NCI-H2196 (cell line): Measurements from ENCODE around the gene RALGDS.

Source experiments
- DNase-seq: peaks from one replicate; lab custom pipeline; 2025; ENCODE audit not compliant: unreplicated experiment; lab: John Stamatoyannopoulos, UW

RALGDS gene

DNA sequence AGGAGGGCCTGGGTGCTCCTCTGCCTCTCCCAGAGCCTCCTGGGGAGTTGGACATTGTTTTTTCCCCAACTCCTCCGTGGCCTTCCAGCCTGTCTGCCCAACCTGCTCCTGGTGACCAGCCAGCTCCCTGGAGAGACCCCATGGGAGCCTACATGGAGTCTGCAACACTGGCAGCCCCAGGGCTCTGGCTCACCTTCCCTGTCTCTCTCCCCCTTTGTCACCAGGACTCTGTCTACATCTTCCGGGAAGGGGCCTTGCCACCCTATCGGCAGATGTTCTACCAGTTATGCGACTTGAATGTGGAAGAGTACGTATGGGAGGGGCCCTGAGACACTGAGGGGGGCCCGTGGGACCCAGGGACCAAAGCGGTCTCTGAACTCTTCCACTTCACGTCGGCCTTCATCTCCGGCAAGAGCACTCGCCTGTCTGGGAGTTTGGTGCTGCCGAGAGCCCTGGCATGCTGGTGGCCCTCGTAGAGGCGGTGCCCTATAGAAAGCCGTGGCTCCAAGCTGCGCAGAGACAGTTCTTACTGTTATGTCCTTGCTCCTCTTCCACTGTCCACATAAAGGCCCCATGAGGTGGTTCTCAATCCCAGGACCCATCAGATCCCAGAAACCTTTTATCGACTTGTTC is 65.1 kb downstream of the RALGDS start:
- DNase-seq, result no peak

DNA sequence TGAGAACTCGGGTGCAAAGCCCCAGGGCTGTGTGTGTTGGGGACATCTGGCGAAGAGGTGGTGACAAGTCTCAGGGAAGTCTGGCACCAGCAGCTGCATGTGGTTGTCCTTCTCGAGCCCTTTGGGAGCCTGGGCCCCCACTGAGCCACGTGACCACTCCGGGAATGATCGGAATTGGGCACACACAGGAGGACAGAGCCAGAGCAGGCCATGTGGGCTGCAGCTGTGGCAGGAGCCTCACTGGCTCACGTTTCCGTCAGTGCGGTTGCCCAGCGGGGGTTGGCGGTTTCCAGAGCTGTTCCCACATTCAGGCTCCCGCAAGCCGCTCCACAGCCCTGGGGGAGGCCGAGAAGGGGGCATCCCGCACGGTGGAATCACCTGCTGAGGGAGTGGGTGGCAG is 66.1 kb downstream of the RALGDS start:
- DNase-seq, result no peak

DNA sequence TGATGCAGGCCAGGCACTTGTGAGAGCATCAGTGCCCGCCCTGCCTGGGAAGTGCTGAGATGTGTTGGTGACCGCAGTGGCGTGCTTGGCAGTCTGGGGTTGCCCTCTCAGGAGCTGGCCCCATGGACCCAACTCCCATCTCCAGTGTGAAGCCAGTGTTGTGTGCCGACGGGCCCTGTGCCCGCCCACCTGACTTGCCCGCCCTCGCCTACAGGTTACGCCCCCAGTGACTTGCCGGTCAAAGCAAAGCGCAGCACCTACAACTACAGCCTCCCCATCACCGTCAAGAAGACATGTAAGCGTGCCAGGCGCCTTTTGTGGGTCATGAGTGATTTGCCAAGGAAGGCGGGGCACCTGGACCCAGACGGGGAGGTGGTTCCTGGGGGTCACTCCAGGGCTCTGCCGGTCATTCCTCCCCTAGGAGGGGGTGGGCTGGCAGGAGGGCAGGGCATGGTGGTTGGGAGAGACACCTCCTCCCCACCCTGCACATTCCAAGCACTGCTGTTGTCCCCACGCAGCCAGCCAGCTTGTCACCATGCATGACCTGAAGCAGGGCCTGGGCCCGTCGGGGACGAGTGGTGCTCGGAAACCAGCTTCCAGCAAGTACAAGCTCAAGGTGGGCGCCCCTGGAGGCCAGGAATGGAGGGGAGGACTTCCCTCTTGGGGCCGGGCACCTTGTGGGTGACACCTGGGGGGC is 66.7 kb downstream of the RALGDS start:
- no peak for DNase-seq

DNA sequence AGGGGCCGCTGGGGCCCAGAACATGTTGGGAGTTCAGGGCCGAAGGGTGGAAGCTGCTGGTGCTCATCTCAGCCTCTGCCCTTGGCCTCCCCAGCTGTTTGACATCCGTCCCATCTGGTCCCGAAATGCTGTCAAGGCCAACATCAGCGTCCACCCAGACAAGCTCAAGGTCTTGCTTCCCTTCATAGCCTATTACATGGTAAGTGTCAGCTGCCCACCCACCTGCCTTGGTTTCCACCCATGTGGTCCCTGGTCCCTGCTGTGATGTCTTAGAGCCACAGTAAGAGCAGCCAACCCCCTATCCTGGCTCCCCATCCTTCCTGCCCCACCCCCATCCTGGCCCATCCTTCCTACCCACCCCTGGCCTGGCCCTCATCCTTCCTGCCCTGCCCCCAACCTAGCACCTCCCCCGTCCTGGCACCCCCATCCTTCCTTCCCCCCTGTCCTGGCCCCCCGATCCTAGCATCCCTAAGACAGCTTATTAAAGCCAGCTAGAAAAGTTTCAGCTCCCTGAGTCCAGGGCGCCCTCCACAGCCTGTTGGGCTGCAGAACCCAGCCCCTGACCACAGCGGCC is 69.0 kb downstream of the RALGDS start:
- DNase-seq, result no peak

DNA sequence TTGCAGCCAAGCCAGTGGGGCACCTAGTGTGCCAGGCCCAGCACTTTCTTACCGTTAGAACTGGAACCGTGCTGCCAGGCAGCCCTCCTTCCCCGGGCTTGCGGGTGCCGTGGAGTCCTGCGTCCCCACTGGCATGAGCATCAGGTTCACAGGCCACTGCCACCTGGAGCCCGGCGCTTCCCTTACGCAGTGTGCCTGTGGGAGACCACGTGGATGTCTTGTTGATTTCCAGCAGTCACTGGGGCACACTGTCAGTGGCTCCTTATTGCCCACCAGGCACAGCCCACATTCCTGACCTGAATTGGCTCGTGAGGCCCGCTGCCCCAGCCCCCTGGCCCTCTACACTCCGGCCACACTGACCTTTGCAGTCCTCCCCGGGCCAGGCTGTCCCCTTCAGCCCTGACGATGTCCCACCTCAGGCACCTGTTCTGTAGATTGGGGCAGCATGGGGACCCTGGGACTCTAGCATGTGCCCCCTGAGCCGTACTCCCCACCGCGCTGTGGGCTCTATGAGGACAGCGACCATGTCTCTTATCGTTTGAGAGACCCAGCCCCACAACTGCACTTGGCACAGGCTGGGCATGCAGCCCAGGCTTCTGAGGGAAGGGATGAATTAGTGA is 69.6 kb downstream of the RALGDS start:
- DNase-seq, result no peak

DNA sequence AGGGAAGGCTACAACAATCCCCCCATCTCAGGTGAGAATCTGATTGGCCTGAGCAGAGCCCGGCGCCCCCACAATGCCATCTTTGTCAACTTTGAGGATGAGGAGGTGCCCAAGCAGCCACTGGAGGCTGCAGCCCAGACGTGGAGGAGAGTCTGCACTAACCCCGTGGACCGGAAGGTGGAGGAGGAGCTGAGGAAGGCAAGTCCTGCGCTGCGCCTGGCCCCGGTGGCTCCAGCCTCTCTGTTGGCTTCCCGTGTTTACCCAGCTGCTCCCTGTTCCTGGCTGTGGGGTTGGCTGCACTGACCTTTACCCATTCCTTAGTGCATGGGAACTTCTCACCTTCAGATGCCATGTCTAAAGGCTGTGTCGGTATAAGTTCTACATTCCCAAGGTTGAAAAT is 70.3 kb downstream of the RALGDS start:
- peak; percentile 28 for DNase-seq

DNA sequence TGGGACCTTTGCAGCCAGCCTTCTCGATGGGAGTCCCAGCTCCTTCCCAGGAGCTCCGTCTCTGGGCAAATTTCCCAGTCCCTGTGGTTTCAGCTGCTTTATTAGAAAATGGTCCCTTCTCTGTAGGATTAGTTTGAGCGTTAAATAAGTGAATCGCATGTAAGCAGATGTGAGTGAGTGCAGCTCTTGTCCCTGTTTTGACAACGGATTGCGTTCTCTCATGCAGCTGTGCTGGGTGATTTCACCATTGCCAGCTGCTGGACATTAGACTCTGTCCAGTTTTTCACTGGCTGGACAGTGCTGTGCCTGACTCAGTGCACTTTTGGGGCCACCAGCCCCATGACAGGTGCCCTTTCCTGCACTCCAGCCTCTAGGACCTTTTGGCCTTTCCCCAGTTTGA is 70.9 kb downstream of the RALGDS start:
- peak; percentile 49 for DNase-seq

DNA sequence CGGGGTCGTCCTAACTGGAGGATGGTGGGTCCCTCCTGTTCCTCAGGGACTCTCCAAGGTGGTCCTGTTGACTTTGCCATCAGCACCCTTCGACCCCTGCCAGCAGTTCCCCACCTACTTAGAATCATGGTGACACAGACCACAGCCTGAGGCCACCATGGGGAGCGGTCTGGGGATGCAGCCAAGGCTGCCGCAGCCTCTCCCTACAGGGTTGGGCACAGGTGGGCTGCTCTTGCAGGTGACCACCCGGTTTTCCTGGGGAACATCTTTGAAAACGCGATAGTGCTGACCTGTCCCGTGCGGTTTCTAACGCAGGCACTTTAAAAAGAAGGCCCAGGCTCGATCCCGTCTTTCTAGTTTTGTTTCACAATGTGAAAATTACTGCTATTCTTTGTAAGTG is 72.0 kb downstream of the RALGDS start:
- DNase-seq, result no peak

DNA sequence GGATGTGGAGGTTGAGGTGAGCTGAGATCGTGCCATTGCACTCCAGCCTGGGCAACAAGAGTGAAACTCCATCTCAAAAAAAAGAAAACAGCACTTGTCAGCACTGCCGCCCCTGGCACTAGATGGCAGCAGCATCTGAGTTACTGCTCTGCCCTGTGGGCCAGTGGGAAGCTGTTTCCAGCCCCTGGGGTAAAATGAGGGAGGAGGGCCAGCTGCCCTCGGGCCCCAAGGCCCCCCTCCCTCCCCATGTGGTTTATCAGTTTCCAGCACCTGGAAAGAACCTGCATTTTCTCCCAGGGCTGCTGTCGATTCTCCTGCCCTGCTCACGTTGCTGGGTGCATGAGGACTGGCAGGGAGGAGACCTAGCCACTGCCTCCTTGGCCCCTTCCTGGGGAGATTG is 72.4 kb downstream of the RALGDS start:
- DNase-seq, result peak; percentile 42
